Right atrium auricular region (tissue), 2 donors: ENCODE measurements around the gene MED20. TPM values are rescaled to one million over a fixed set of nuclear protein-coding genes. Genes with fewer than 3 reads are reported as not detected.

Experiments used
- DNase-seq: peaks from one replicate; pipeline ENCODE4 v3.0.0-alpha.2; 2019; ENCODE audit warnings: low spot score
- H3K27ac ChIP-seq, 2 donors: fragments of 200-600 bp; sonication (generic); 1 replicate in 1 of 2; 2 replicates in 1 of 2; pipeline ENCODE4 v1.5.1; 2016 to 2019
- H3K27me3 ChIP-seq, 2 donors: fragments of 200-600 bp; sonication (generic); one replicate each; pipeline versions ENCODE4 v1.5.1 to v1.6.0; 2017 to 2019
- H3K36me3 ChIP-seq: fragments of 200-600 bp; sonication (generic); one replicate; pipeline ENCODE4 v1.5.1; 2016
- H3K4me1 ChIP-seq, 2 donors: fragments of 200-600 bp; sonication (generic); one replicate each; pipeline versions ENCODE4 v1.5.1 to v1.6.0; 2017 to 2019
- H3K4me3 ChIP-seq, 2 donors: fragments of 200-600 bp; sonication (generic); 1 replicate in 1 of 2; 2 replicates in 1 of 2; pipeline ENCODE4 v1.5.1; 2017 to 2019; ENCODE audit warnings: mild to moderate bottlenecking in 1 of 2, moderate library complexity in 1 of 2
- H3K9me3 ChIP-seq, 2 donors: fragments of 200-600 bp; sonication (generic); one replicate each; pipeline ENCODE4 v1.5.1; 2019
- CTCF ChIP-seq, 2 donors: fragments of 200-600 bp; sonication (generic); IDR thresholded peaks; one replicate each; pipeline ENCODE4 v1.5.1; 2019; ENCODE audit warnings: antibody characterized with exemption in 2 of 2
- total RNA-seq, 2 donors: library from RNA; depleted of rRNA; stranded (reverse); fragments of >200 nt; gene quantifications; one replicate each; pipeline ENCODE4 v1.1.0, GENCODE V29; 2016

Gene MED20
- total RNA-seq, 2 donors from 2014 or later = 8.6 to 8.8 TPM

- TF ChIP-seq CTCF (IDR thresholded peaks at IDR 0.05) = no peak
- no peak overlapping the region for H3K27ac ChIP-seq
- H3K4me3 ChIP-seq = no peak overlapping the region
- no peaks in the 10 kb centered on the region for H3K9me3 ChIP-seq
- DNase-seq = no peak
- peaks cover 36% of the 10 kb centered on the region for H3K36me3 ChIP-seq
- H3K4me1 ChIP-seq = peaks cover 0 to 10% of the 10 kb centered on the region in 2 donors
- no peaks in the 10 kb centered on the region for H3K27me3 ChIP-seq
Observed at GRCh38 chr6:41914343-41914742, 6.6 kb downstream of the MED20 start.

- no peak for TF ChIP-seq CTCF (IDR thresholded peaks at IDR 0.05)
- Histone ChIP-seq H3K27ac (no peak overlapping the region), H3K4me1 (no peaks in the 10 kb centered on the region), H3K36me3 (peaks cover 52% of the 10 kb centered on the region), H3K4me3 (no peak overlapping the region), H3K9me3 (no peaks in the 10 kb centered on the region), H3K27me3 (no peaks in the 10 kb centered on the region)
- no peak for DNase-seq
Observed at GRCh38 chr6:41909727-41910126, 11.2 kb downstream of the MED20 start.

- no peak for DNase-seq
- H3K27ac ChIP-seq = no peak overlapping the region
- H3K36me3 ChIP-seq = peaks cover 24% of the 10 kb centered on the region
- no peak for TF ChIP-seq CTCF (IDR thresholded peaks at IDR 0.05)
- no peak overlapping the region for H3K4me3 ChIP-seq
- H3K9me3 ChIP-seq = no peaks in the 10 kb centered on the region
- no peaks in the 10 kb centered on the region for H3K4me1 ChIP-seq
- H3K27me3 ChIP-seq = no peaks in the 10 kb centered on the region
Observed at GRCh38 chr6:41901882-41902519, 18.9 kb downstream of the MED20 start.

- Histone ChIP-seq H3K4me3 (no peak overlapping the region), H3K27ac (no peak overlapping the region), H3K36me3 (peaks cover 13% of the 10 kb centered on the region), H3K27me3 (no peaks in the 10 kb centered on the region), H3K4me1 (peaks cover 0 to 6% of the 10 kb centered on the region in 2 donors), H3K9me3 (no peaks in the 10 kb centered on the region)
- DNase-seq = no peak
- no peak for TF ChIP-seq CTCF (IDR thresholded peaks at IDR 0.05)
Observed at GRCh38 chr6:41900861-41901260, 20.1 kb downstream of the MED20 start.

- peaks cover 0 to 18% of the 10 kb centered on the region in 2 donors for H3K4me1 ChIP-seq
- no peaks in the 10 kb centered on the region for H3K9me3 ChIP-seq
- no peak for DNase-seq
- no peak overlapping the region for H3K4me3 ChIP-seq
- H3K36me3 ChIP-seq = no peaks in the 10 kb centered on the region
- peak overlapping the region in 1 of 2 donors; percentile 81 for H3K27ac ChIP-seq
- TF ChIP-seq CTCF (IDR thresholded peaks at IDR 0.05) = no peak
- no peaks in the 10 kb centered on the region for H3K27me3 ChIP-seq
Observed at GRCh38 chr6:41896281-41896680, 24.7 kb downstream of the MED20 start.
